ENCODE measurements around the gene LGALS16.

DNA sequence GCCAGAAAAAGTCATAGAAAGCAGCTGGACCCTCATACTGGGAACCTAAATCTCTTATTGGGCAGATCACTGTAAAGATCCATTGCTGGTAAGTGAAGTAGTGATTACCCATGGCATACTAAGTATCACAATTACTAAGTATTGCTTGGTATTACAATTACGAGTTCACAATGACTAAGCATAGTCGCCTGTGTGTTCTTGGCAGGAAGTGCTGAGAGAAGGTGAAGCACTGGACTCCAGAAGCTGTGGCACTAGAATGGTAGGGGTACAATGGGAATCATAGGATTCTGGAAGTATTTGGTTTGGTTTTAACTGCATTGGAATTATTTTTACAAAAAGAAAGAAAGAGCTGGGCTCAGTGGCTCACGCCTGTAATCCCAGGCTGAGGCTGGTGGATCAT lies 20.3 kb downstream of the LGALS16 start:
- TF ChIP-seq, protein P1, sequence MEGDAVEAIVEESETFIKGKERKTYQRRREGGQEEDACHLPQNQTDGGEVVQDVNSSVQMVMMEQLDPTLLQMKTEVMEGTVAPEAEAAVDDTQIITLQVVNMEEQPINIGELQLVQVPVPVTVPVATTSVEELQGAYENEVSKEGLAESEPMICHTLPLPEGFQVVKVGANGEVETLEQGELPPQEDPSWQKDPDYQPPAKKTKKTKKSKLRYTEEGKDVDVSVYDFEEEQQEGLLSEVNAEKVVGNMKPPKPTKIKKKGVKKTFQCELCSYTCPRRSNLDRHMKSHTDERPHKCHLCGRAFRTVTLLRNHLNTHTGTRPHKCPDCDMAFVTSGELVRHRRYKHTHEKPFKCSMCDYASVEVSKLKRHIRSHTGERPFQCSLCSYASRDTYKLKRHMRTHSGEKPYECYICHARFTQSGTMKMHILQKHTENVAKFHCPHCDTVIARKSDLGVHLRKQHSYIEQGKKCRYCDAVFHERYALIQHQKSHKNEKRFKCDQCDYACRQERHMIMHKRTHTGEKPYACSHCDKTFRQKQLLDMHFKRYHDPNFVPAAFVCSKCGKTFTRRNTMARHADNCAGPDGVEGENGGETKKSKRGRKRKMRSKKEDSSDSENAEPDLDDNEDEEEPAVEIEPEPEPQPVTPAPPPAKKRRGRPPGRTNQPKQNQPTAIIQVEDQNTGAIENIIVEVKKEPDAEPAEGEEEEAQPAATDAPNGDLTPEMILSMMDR (IDR thresholded peaks at IDR 0.05): no peak
- TF ChIP-seq EZH2 (IDR thresholded peaks at IDR 0.05; ENCODE audit: borderline replicate concordance, insufficient read depth, low read depth, low read length, poor library complexity, severe bottlenecking): no peak

Data from B cell (primary cell).